Measurements from ENCODE around the gene ARID5B.

ARID5B gene

GRCh38 chr10:62000726-62001125, 99.2 kb downstream of the ARID5B start:
- DNase-seq (ENCODE audit: low spot score) = no peak
- TF ChIP-seq, protein P1, sequence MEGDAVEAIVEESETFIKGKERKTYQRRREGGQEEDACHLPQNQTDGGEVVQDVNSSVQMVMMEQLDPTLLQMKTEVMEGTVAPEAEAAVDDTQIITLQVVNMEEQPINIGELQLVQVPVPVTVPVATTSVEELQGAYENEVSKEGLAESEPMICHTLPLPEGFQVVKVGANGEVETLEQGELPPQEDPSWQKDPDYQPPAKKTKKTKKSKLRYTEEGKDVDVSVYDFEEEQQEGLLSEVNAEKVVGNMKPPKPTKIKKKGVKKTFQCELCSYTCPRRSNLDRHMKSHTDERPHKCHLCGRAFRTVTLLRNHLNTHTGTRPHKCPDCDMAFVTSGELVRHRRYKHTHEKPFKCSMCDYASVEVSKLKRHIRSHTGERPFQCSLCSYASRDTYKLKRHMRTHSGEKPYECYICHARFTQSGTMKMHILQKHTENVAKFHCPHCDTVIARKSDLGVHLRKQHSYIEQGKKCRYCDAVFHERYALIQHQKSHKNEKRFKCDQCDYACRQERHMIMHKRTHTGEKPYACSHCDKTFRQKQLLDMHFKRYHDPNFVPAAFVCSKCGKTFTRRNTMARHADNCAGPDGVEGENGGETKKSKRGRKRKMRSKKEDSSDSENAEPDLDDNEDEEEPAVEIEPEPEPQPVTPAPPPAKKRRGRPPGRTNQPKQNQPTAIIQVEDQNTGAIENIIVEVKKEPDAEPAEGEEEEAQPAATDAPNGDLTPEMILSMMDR (IDR thresholded peaks at IDR 0.05; ENCODE audit: extremely low read depth, missing control alignments) = no peak

DNA sequence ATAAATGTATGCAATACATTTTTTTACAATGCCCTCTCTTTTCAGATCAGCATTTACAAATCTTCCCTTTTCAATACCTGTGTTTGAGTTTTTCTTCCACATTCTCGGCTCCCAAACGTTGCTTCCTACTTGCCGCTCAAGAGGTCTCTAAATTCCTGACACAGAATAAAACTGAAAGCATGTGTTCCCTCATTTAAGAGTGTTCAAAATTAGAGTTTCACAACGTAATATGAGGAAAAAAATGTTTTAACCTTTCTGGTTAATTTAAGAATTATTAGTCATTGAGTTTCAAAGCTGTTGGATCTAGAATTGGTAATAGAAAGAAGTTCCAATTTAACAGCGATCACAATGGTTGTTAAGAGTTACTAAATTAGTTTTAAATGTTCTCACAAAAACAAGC, 100.4 kb downstream of the ARID5B start:
- TF ChIP-seq, protein P1 (IDR thresholded peaks at IDR 0.05; ENCODE audit: extremely low read depth, missing control alignments) = no peak
- no peak for DNase-seq (ENCODE audit: low spot score)

DNA sequence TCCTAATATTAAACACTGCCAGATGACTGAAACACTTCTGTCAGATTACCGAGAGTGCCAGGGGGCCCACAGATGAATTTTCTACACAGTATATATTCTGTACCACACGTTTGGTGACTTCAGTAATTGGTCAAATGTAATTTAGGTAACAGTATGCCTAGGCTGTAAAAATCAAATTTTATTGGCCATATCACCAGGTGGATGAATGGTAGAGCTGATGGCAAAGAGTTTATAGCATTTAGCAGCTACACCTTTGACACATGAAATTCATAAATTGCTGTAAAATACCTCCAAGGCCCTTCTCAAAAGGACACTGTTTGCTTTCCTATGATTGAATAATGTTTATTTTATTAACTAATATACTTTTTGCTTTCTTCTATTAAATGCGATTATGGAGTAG, 101.3 kb downstream of the ARID5B start:
- DNase-seq (ENCODE audit: low spot score) = no peak
- TF ChIP-seq, protein P1 (IDR thresholded peaks at IDR 0.05; ENCODE audit: extremely low read depth, missing control alignments) = no peak

DNA sequence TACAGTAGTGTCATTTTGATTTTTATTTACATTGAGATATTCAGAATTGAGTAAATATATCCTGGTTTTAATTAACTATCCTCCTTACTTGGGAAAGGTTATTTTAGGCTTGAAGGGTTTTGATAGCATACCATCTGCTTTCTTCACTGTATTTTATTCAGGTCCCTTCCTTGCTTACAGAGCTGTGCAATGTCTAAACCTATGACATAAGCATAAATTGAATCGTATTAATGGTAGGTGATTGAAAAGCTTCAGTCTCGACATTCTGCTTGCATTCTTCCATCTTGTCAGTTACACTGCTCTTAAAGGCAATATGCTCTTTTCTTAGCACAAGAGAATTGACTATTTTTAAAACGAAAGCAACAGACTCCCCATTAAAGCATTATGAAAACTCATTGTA, 102.5 kb downstream of the ARID5B start:
- no peak for DNase-seq (ENCODE audit: low spot score)
- TF ChIP-seq, protein P1 (IDR thresholded peaks at IDR 0.05; ENCODE audit: extremely low read depth, missing control alignments) = no peak

GRCh38 chr10:62005281-62005680, 103.8 kb downstream of the ARID5B start:
- no peak for DNase-seq (ENCODE audit: low spot score)
- TF ChIP-seq, protein P1 (IDR thresholded peaks at IDR 0.05; ENCODE audit: extremely low read depth, missing control alignments) = no peak

GRCh38 chr10:62005687-62006086, 104.2 kb downstream of the ARID5B start:
- no peak for DNase-seq (ENCODE audit: low spot score)
- TF ChIP-seq, protein P1 (IDR thresholded peaks at IDR 0.05; ENCODE audit: extremely low read depth, missing control alignments) = no peak

DNA sequence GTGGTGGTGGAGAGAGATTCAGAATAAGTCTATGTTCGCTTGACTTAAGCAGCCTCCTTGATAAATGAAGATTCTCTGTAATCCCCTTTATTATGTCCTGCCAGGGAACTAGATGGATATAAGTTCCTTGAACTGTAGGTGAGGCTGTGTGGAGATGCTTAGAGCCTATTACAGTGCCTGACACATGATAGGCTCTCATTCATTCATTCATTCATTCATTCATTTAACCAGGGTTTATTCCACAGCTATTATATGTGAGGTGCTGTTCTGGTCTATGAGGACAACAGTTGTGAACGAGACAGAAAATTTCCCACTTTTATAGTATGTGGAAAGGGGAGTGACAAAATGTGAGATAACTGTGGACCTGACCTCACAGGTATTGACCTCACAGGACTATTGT, 105.6 kb downstream of the ARID5B start:
- TF ChIP-seq, protein P1 (IDR thresholded peaks at IDR 0.05; ENCODE audit: extremely low read depth, missing control alignments) = no peak
- DNase-seq (ENCODE audit: low spot score) = no peak
